HFF-Myc (cell line): ENCODE results near the gene SEMA5A.

Source experiments
- DNase-seq: peaks from one replicate; pipeline ENCODE4 v3.0.0-alpha.2; 2011; ENCODE audit warnings: low read depth; ENCODE audit errors: extremely low read depth
- H3K4me3 ChIP-seq: replicated peaks from 2 replicates; pipeline ENCODE4 v1.5.1; 2011; ENCODE audit warnings: low read depth, mild to moderate bottlenecking, control low read depth, low read length
- CTCF ChIP-seq: IDR thresholded peaks from 2 replicates; pipeline ENCODE4 v1.5.1; 2012; ENCODE audit warnings: mild to moderate bottlenecking, low read depth, low read length, control low read depth; ENCODE audit errors: missing control alignments

Gene SEMA5A

DNA sequence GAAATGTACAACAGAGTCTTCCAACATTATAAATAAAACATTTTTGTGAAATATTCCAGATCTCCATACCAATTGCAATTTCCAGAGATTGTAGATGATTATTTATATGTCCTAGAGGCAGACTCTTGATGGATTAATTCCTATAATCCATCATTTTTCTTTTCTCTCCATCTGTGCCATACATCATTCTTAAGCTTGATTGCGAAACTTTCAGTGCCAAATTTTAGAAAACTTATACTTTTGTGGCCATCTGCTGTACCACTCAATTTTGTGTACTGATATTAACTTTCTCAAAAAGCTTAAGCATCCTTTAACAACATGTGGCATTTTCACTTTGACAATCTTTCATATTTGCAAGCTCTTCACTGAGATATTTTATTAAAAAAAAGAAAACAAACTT lies 446.9 kb downstream of the SEMA5A start:
- no peak for TF ChIP-seq CTCF
- no peak for DNase-seq
- no peak overlapping the region for H3K4me3 ChIP-seq

- TF ChIP-seq CTCF, result no peak
- no peak for DNase-seq
- no peak overlapping the region for H3K4me3 ChIP-seq
Measured at GRCh38 chr5:9094582-9094981, 451.3 kb downstream of the SEMA5A start.

- H3K4me3 ChIP-seq, result no peak overlapping the region
- DNase-seq, result no peak
- no peak for TF ChIP-seq CTCF
Measured at GRCh38 chr5:9091896-9092662, 453.8 kb downstream of the SEMA5A start.

GRCh38 chr5:9090381-9091026 lies 455.4 kb downstream of the SEMA5A start:
- DNase-seq, result no peak
- TF ChIP-seq CTCF, result no peak
- H3K4me3 ChIP-seq, result no peak overlapping the region

DNA sequence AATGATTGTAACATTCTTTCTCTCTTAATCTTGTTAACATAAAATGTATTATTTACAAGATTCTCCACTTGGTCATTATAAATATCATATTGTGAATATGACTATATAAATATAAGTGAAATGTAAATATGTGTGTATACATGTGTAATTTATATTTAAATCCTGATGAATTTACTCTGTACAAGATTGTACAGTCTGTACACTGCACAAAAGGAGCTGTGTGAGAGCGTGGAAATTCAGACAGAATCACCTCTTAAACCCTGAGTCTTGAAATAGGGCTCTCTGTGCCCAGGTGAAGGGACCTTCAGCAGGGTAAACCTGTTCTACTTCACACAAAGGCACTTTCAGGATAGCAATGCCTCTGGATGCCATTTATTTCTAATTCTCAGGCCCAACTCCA lies 456.0 kb downstream of the SEMA5A start:
- H3K4me3 ChIP-seq, result no peak overlapping the region
- no peak for TF ChIP-seq CTCF
- DNase-seq, result no peak

- no peak overlapping the region for H3K4me3 ChIP-seq
- TF ChIP-seq CTCF, result no peak
- DNase-seq, result no peak
Measured at GRCh38 chr5:9082996-9083395, 462.9 kb downstream of the SEMA5A start.
